K562 (cell line): ENCODE results near the gene ROR2.

ENCODE experiments used
- ARID3A ChIP-seq: IDR thresholded peaks from 2 replicates; pipeline ENCODE4 v1.6.1; 2012; ENCODE audit warnings: low read depth, low read length, improper control_type of control experiment, borderline replicate concordance
- ETV6 ChIP-seq, 3 experiments: fragments of 150-350 bp in 1 of 3; sonication (generic) in 1 of 3; formaldehyde crosslinking in 1 of 3; IDR thresholded peaks; 2 replicates each; pipeline versions ENCODE4 v1.6.1 to v1.8.0; 2014 to 2022; ENCODE audit warnings: borderline replicate concordance in 2 of 3, low read depth in 2 of 3, antibody characterized with exemption in 1 of 3, low read length in 1 of 3, mild to moderate bottlenecking in 1 of 3, missing genetic modification reagents in 1 of 3
- POLR2A ChIP-seq: fragments of 450-650 bp; conservative IDR thresholded peaks from 2 replicates; pipeline ENCODE4 v1.6.1; 2016
- SIN3A ChIP-seq, 2 experiments: fragments of 150-350 bp in 1 of 2; IDR thresholded peaks; 2 replicates each; pipeline ENCODE4 v1.6.1; 2011 to 2016; ENCODE audit warnings: borderline replicate concordance in 2 of 2, low read depth in 2 of 2, low read length in 2 of 2, mild to moderate bottlenecking in 2 of 2, moderate library complexity in 2 of 2; ENCODE audit not compliant: control insufficient read depth in 1 of 2
- TAF1 ChIP-seq: IDR thresholded peaks from 2 replicates; pipeline ENCODE4 v1.6.1; 2011; ENCODE audit warnings: mild to moderate bottlenecking, low read length, moderate library complexity; ENCODE audit not compliant: insufficient read depth, control insufficient read depth, severe bottlenecking; ENCODE audit errors: extremely low read depth
- ZNF561 ChIP-seq: fragments of 450-650 bp; formaldehyde crosslinking; conservative IDR thresholded peaks from 2 replicates; pipeline ENCODE4 v1.4.0; 2020; ENCODE audit warnings: mild to moderate bottlenecking, moderate library complexity
- TF ChIP-seq, protein P1 (sequence below), 3 experiments: IDR thresholded peaks in 2 of 3; conservative IDR thresholded peaks in 1 of 3; 2 replicates each; pipeline ENCODE4 v1.5.1; 2011 to 2012; ENCODE audit warnings: low read length in 3 of 3, mild to moderate bottlenecking in 3 of 3, control low read depth in 2 of 3, improper control_type of control experiment in 1 of 3, inconsistent platforms in 1 of 3, low read depth in 1 of 3, mixed read lengths in 1 of 3, moderate library complexity in 1 of 3; ENCODE audit not compliant: insufficient read depth in 2 of 3

DNA sequence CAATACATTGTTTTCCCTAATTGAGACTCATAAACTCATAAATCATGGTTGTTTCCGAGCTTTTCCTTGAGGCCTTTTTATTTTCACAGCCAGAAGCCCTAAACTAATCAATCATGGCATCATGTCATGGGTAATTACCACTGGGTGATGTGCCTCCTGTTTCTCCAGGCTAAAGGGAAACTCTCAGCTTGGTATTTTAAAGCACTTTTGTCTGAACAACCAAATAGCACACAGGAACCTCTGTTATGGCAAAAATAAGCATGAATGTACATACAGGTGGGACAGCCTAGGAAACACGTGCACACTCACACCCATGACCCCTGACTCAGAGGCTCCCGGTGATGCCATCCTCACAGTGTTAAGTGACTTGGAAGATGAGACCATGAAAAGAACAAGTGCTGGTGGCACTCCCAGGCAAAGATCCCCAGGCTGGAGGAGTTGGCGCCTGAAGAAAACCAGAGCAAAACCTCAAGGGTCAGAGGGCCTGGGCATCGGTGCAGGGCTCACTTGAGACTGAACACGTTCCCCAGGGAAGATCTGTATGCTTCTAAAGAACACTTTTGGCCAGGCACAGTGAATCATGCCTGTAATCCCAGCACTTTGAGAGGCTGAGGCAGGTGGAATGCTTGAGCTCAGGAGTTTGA lies 154.3 kb downstream of the ROR2 start:
- TF ChIP-seq, protein P1, sequence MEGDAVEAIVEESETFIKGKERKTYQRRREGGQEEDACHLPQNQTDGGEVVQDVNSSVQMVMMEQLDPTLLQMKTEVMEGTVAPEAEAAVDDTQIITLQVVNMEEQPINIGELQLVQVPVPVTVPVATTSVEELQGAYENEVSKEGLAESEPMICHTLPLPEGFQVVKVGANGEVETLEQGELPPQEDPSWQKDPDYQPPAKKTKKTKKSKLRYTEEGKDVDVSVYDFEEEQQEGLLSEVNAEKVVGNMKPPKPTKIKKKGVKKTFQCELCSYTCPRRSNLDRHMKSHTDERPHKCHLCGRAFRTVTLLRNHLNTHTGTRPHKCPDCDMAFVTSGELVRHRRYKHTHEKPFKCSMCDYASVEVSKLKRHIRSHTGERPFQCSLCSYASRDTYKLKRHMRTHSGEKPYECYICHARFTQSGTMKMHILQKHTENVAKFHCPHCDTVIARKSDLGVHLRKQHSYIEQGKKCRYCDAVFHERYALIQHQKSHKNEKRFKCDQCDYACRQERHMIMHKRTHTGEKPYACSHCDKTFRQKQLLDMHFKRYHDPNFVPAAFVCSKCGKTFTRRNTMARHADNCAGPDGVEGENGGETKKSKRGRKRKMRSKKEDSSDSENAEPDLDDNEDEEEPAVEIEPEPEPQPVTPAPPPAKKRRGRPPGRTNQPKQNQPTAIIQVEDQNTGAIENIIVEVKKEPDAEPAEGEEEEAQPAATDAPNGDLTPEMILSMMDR (IDR thresholded peaks at IDR 0.05 in 2 of 3, conservative IDR thresholded peaks at IDR 0.05 in 1 of 3; ENCODE audit: insufficient read depth in 2 of 3, low read depth in 1 of 3, low read length in 3 of 3), result no peak
- TF ChIP-seq ARID3A (no peak), POLR2A (no peak), SIN3A (IDR thresholded peaks at IDR 0.05; ENCODE audit: borderline replicate concordance in 2 of 2, control insufficient read depth in 1 of 2, low read depth in 2 of 2, low read length in 2 of 2) (no peak), ETV6 (IDR thresholded peaks at IDR 0.05; ENCODE audit: borderline replicate concordance in 1 of 2, low read depth in 2 of 2, low read length in 1 of 2) (no peak), ETV6 (CRISPR knock-in tag; IDR thresholded peaks at IDR 0.05; ENCODE audit: borderline replicate concordance) (no peak), TAF1 (no peak), ZNF561 (CRISPR knock-in tag) (no peak)
